ENCODE measurements around the gene GSG1L. TPM values are rescaled to one million over a fixed set of nuclear protein-coding genes. Genes with fewer than 3 reads are reported as not detected.

The GSG1L gene
- total RNA-seq, 1 donor from 2014 or later = not detected

DNA sequence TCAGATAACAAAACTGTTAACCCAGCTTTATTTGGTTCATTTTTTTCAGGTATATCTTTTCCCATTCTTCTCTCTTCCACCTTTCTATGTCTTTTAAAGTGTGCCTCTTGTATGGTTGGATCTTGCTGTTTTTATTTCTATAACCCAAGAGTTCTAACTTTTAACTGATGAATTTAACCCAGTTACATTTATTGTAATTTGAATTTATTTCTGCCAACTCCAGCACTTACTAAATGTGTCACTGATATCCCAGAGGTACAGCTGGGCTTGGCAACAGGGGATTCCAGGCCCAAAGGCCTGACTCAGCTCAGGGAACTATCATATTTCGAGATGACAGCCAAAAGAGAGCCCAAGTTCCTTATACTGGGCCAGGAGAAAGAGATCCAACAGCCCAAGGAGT lies 200.1 kb downstream of the GSG1L start:
- no peak for DNase-seq (ENCODE audit: low spot score)
- no peak for ATAC-seq

GRCh38 chr16:27862953-27863352 lies 200.6 kb downstream of the GSG1L start:
- no peak for DNase-seq (ENCODE audit: low spot score)
- no peak for ATAC-seq

DNA sequence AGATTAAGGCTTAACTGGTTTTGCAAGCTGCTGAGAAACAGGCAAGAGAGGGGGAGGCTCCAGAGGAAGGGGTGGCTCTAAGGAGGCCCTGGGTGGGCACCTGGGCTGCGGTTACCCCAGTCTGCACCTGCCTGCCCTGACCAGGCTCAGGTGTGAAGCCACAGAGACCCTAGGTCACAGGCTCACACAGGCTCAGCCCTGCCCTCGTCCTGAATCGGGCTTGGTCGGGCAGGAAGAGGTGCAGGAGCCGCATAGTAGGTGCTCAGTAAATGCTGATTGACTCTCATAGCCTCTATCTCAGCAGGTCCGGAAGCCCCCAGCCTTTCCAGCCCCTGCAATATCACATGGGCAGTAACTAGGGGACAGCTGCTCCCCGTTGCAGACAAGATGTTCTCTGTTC lies 203.4 kb downstream of the GSG1L start:
- no peak for ATAC-seq
- no peak for DNase-seq (ENCODE audit: low spot score)

GRCh38 chr16:27859020-27859419 lies 204.5 kb downstream of the GSG1L start:
- DNase-seq (ENCODE audit: low spot score) (no peak), ATAC-seq (no peak)

DNA sequence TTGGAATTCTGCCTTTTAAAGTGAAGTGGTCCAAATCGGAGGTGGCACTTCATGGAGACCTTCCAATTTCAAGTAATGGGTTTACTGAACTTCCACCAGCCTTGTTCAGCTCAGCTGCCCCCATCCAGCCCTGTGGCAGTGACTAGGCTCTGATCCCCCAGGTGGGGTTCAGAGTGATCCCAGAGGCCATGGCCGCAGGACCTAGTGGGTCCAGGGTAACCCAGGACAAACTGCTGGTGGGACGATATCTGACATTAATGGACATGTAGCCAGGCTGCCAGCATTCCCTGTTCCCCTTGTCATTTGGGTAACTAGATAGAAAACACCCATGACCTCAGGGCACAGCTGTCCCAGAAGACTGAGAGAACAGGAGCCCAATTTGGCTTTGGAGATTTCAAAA lies 209.9 kb downstream of the GSG1L start:
- DNase-seq (ENCODE audit: low spot score) (no peak), ATAC-seq (no peak)

DNA sequence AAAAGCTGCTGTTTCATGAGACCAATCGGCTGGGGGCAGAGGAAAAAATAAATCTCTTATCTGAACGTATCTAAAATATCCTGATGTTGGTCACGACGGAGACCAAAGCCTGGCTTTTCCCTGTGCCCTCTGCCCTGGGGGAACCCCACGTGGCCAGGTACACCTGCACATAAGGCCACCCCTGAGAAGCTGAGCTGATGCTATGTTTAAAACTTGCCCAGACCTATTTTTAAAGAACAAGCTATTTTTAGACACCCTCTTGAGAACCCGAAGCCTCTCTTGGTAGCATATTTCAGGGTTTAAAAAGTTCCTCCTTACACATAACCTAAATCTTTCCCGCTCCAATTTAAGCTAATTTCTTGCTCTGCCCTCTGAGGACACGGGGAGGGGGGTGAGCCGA lies 210.4 kb downstream of the GSG1L start:
- DNase-seq (ENCODE audit: low spot score) (no peak), ATAC-seq (no peak)

DNA sequence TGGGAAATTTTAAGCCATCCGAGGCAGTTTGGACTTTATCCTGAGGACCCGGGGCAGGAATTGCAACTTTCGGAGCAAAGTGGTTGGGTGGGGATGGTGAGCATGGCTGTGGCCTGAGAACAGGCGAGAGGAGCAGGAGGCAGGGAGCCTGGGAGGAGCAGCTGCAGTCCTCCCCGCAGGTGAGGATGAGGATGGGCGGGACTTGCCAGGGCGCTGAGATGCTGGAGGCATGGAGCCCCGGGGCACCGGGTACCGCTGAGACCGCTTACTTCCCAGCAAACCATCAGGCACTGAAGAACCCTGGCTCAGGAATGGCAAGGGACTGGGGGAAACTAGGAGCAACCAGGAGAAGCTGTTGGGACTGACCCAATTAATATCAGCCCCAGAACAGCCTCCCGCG lies 210.8 kb downstream of the GSG1L start:
- DNase-seq (ENCODE audit: low spot score) (no peak), ATAC-seq (no peak)

- ATAC-seq = no peak
- DNase-seq (ENCODE audit: low spot score) = no peak
Observed at GRCh38 chr16:27852116-27852515, 211.4 kb downstream of the GSG1L start.

- DNase-seq (ENCODE audit: low spot score) = no peak
- no peak for ATAC-seq
Observed at GRCh38 chr16:27851586-27851985, 211.9 kb downstream of the GSG1L start.

- ATAC-seq (no peak), DNase-seq (ENCODE audit: low spot score) (no peak)
Observed at GRCh38 chr16:27849621-27850020, 213.9 kb downstream of the GSG1L start.

DNA sequence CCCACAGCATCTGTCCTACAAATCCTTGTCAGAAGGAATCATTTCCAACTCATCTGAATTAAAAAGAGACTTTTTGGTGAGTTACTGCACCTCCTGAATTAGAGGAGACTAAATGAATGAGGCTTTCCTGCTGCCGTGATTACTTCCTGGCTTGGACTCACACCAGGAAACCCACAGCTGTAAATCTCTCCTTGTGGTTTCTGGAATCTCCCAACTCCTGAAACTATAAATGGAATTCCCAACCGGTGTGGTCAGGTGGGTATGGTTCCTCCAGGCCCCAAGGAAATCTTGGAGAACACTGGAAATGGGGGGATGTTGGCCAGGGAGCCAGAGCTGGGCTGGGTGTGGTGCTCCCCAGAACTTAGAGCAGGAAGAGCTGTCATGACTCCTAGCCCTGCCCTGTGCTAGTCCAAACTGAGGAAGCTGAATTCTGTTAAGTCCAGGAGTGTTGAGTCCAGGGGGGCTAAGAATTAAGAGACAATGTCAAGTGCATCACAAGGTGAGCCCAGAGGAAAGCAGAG lies 216.4 kb downstream of the GSG1L start:
- DNase-seq (ENCODE audit: low spot score) = no peak
- ATAC-seq = no peak

- ATAC-seq (no peak), DNase-seq (ENCODE audit: low spot score) (no peak)
Observed at GRCh38 chr16:27844826-27845225, 218.7 kb downstream of the GSG1L start.

DNA sequence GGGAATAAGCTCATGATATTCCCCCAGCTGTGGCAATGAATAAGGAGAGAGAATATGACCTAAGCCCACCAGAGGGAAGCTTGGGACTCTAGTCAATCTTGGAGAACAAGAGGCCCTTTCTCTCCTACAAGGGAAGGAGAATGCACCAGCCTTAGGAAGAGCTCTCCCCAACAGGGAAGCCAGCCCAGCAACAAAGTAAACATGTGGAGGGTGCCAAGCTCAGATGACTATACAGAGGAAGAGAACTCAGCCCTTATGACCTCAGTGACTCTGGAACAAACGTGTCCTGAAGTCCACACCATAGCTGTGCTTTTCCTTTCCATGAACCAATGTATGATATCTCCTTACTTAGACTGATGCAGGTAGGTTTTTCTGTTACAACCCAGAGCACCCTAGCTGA lies 219.7 kb downstream of the GSG1L start:
- DNase-seq (ENCODE audit: low spot score) (no peak), ATAC-seq (no peak)

DNA sequence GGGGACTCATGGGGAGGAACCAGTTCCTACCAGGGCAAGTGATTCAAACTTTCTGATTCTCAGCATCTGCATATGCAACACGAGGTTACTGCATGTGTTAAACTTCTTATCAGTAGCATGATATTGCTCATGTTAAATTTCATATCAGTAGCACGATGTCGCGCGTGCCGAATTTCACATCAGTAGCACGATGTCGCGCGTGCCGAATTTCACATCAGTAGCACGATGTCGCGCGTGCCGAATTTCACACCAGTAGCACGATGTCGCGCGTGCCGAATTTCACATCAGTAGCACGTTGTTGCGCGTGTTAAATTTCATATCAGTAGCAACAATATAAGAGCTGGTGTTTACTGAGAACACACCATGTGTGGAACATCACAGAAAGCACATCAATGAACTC lies 221.6 kb downstream of the GSG1L start:
- ATAC-seq (no peak), DNase-seq (ENCODE audit: low spot score) (no peak)

GRCh38 chr16:27841061-27841801 lies 222.3 kb downstream of the GSG1L start:
- ATAC-seq (no peak), DNase-seq (ENCODE audit: low spot score) (no peak)

GRCh38 chr16:27840311-27841060 lies 223.0 kb downstream of the GSG1L start:
- ATAC-seq (no peak), DNase-seq (ENCODE audit: low spot score) (no peak)

GRCh38 chr16:27839419-27839818 lies 224.1 kb downstream of the GSG1L start:
- ATAC-seq = no peak
- DNase-seq (ENCODE audit: low spot score) = no peak

- no peak for ATAC-seq
- no peak for DNase-seq (ENCODE audit: low spot score)
Observed at GRCh38 chr16:27838536-27839175, 224.9 kb downstream of the GSG1L start.

- DNase-seq (ENCODE audit: low spot score) (no peak), ATAC-seq (no peak)
Observed at GRCh38 chr16:27829975-27830374, 233.5 kb downstream of the GSG1L start.

DNA sequence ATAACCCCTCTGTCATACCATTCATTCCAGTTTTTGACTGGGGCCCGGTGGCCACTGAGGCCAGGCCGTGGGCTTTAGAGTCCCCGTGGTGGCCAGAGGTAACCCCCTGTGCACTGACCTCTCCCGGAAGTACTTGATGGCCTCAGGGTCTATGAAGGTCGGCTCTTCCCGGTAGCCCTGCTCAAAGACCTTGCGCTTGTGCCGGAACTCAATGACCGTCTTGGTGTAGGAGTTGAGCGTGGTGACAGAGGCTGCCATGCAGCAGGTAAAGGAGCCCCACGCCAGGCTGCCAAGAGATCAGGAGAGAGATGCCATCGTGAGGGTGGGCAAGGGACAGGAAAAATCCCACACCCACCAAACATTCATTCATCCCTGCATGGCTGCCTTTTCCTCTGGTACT lies 234.8 kb downstream of the GSG1L start:
- ATAC-seq (no peak), DNase-seq (ENCODE audit: low spot score) (no peak)

- no peak for DNase-seq (ENCODE audit: low spot score)
- ATAC-seq = no peak
Observed at GRCh38 chr16:27827765-27828164, 235.7 kb downstream of the GSG1L start.

DNA sequence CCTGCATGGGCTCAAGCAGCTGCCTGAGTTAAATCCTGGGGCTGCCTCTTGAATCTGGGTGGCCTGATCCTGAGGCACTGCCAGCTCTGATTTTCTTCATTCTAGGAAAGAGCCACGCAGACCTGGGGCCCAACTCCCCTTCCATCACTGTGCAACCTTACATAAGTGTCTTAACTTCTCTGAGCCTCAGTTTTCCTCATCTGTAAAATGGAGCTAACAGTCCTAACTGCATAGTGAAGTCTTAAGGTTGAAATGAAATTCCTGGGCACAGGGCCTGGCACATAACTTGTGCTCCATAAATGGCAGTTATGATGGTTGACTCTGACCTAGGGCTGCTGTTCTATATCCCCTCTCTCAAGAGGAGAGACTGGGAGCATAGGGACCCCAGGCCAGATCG lies 236.6 kb downstream of the GSG1L start:
- no peak for DNase-seq (ENCODE audit: low spot score)
- ATAC-seq = no peak
